Daoy (cell line): Measurements from ENCODE around the gene GRIPAP1. TPM values are rescaled to one million over a fixed set of nuclear protein-coding genes. Genes with fewer than 3 reads are reported as not detected.

ENCODE experiments used
- DNase-seq: peaks from one replicate; pipeline ENCODE4 v3.0.0-alpha.2; 2015; ENCODE audit warnings: low read depth
- total RNA-seq: library from RNA; depleted of rRNA; stranded (reverse); fragments of >200 nt; shearing (Covaris generic); gene quantifications from 2 replicates; pipeline ENCODE4 v1.2.3, GENCODE V29; 2014

GRIPAP1 gene
- total RNA-seq, 1 experiment from 2014 or later = 16.9 TPM

- DNase-seq = no peak
These were observed 40.4 kb downstream of the GRIPAP1 start for GRCh38 chrX:48961585-48962091.

GRCh38 chrX:48960291-48960690 is 41.8 kb downstream of the GRIPAP1 start:
- no peak for DNase-seq

DNA sequence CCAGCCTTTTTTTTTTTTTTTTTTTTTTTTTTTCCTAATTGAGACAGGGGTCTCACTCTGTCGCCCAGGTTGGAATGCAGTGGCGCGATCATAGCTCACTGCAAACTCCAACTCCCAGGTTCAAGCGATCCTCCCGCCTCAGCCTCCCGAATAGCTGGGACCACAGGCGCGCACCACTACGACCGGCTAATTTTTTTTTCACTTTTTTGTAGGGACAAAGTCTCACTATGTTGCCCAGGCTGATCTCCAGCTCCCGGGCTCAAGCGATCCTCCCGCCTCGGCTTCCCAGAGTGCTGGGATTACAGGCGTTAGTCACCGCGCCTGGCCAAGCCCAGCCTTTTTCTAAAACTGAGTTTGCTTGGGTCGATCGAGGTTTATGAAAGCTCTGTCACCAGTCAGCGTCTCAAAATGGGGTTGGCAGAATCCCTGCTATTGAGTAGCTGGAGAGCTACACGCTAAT is 43.4 kb downstream of the GRIPAP1 start:
- DNase-seq = peak; percentile 63

GRCh38 chrX:48957827-48958634 is 44.0 kb downstream of the GRIPAP1 start:
- DNase-seq = peak; percentile 96

DNA sequence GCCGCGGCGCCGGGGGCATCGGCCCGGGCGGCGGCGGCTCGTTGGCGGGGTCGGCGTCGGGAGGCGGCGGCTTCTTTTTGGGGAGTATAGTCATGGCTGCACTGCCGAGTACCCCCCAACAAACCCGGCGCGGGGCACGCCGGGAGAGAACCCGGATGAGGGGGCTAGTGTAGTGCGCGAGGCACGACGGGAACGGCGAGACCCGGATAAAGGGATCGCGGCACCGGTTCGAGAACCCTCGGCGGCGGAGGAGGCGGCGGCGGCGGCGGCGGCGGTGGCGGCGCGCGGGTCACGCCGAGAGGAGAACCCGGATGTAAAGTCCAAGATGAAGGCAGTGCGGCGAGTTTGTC is 44.6 kb downstream of the GRIPAP1 start, which contains the start of gene OTUD5:
TSS of gene OTUD5 (minus strand) at position 131 of the 350 bp plus-strand sequence. CDS start at position 94, 37 bp downstream.
- DNase-seq = peak; percentile 71

- peak; percentile 9 for DNase-seq
These were observed 45.2 kb downstream of the GRIPAP1 start for GRCh38 chrX:48956728-48957414.

DNA sequence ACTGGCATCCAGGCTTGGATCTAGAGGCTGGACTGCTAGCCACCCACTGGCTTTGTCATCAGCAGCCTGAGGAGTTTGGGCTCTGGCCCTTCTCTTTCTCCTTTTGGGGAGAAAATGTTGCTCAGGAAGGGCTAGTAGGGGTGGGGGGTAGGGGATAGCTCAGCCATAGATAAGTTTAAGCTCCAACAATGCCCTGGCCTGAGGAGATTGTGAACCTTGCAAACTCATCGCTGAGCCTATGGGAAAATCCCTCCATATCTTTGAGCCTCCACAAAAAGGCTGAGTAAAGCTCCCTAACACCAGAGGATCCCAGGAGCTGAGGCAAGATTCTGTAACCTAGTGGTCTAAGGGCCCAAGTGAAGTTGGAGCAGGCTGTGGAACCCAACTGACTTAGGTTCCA is 53.5 kb downstream of the GRIPAP1 start:
- DNase-seq = no peak

DNA sequence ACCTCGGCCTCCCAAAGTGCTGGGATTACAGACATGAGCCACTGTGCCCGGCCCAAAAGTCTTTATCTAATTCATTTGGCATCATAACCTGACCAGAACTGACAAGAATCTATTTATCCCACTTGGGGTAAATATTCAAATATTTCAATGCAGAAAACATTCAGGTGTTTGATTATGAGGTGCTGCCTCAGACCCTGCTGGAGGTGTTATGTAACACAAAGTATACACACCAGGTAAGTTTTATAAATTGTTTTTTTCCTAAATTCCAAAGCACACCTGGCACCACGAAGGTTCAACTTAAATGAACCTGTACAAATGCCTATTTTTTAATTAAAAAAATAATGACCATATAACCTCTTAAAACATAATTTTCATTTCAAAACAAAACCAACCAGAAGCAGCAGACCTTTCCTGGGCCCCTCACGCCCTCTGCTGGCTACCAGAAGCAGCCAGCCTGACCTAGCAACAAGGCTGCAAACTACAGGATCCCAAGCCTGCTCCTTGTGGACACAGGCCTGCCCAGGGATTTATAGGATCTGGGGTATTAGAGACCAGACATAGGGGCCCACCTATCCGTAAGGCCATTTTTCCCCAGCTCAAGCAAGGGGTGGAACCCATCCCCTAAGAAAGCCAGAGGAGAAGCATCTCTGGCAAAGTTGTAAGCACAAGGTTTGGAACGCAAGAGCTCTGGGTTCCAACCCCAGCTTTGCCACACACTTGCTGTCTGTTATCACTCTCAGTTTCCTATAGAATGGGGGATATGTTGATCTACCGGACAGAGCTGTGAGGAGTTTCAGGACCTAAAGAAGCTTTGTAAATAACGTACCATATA is 56.3 kb downstream of the GRIPAP1 start:
- peak; percentile 36 for DNase-seq

DNA sequence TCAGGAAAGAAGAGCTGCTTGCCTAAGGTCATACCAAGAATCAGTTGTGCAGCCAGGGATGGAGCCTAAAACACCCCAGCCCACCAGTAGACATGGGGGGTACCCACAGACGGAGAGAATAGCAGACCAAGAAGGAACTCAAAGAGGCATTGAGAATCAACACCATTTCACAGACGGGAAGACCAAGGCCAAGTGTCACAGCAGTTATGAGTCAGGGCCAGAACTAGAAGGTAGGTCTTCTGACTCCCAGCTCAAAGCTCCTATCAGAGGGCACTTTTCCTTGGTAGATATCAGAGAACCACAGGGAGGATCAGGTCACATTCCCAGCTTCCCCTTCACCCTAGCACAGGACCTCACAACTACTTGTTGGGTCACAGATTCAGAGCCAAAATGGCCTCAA is 59.2 kb downstream of the GRIPAP1 start:
- DNase-seq = no peak

- DNase-seq = no peak
These were observed 61.6 kb downstream of the GRIPAP1 start for GRCh38 chrX:48940404-48940955.

- DNase-seq = no peak
These were observed 62.4 kb downstream of the GRIPAP1 start for GRCh38 chrX:48939524-48940228.

DNA sequence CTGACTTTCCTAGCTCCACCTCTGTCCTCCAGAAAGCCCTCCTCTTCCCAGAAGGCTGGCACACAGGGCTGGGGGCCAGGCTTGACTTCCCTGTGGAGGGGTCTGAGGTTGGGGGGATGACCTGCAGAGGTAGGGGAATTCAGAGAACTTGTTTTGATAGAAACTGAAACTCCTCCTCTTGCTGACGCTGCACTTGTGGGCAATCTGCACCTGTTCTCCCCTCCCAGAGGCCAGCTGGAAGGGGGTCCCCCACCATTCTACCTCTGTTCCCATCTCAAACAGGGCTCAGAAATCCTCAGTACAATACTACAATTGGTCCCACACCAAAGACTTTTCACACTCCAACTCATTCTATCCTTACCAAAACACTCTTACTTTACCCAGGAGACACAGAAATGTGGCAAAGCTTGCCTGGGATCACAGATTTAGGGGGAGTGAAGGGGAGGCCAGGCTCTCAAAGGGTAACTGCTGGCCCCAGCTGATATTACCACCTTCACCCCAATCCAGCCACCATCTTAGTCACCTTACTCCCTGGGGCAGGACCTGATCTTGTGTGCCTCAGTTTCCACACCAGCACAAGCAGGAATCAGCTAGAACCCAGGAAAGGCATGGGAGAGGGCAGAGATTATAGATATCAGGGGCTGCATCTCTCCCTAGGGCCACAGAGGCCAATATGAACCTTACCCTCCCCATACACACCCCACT is 63.2 kb downstream of the GRIPAP1 start:
- no peak for DNase-seq

GRCh38 chrX:48937054-48937907 is 64.8 kb downstream of the GRIPAP1 start:
- peak; percentile 48 for DNase-seq

DNA sequence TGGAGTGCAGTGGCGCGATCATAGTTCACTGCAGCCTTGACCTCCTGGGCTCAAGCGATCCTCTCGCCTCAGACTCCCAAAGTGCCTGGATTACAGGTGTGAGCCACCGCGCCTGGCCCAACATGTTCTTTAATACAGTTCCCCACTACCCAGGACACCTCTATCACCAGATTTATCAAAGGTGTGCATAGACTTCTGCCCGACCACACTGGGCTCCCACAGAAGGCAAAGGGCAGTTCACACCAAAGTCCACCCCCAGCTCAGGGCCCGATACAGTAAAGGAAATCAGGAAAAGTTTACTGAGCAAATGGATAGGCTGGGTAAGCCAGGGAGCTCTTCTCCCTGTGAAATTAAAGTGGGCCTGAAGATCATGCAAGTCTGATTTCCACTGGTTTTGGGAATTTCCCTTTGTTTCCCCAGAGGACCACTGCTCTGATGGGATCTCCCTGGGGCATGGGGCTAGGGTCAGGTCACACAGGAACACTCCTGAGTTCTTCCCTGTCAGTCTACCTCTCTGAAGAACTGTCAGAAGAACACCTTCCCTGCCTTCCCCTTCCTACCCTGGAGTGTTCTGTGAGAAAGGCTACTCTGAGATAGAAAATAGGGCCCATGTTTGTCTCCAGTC is 65.5 kb downstream of the GRIPAP1 start:
- no peak for DNase-seq

GRCh38 chrX:48935301-48935670 is 66.8 kb downstream of the GRIPAP1 start:
- DNase-seq = no peak

DNA sequence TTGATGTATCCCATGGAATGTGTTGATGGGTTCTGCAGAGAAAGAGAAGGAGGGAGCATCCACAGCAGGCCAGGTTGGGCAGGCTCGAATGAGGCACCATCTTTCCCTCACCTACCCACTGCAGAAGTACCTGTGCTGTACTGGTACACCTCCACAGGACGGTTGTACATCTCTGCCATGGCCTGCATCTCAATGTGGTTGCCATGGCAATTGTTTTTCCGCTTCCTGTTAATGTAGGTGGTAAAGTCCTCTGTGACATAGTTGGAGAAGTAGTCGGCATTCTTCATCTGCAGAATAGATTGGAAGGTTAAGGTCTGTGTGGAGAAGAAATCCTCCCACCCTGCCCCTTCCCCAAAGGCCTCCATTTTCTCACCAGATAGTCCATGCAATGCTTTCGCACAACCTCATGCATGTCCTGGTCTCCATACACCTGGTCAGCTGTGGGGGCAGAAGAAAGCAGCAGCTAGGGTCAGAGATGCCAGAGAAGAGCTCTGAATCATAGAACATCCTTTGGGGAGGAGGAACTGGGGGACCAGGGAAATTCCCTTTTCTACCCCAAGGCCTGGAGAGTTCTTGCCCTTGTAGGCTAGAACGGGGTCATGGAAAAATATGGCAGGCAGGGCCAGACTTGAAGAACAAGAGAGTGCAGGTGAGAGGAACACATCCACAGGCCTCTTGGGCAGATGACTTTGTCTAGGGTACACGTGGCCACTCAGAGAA is 67.3 kb downstream of the GRIPAP1 start:
- no peak for DNase-seq

DNA sequence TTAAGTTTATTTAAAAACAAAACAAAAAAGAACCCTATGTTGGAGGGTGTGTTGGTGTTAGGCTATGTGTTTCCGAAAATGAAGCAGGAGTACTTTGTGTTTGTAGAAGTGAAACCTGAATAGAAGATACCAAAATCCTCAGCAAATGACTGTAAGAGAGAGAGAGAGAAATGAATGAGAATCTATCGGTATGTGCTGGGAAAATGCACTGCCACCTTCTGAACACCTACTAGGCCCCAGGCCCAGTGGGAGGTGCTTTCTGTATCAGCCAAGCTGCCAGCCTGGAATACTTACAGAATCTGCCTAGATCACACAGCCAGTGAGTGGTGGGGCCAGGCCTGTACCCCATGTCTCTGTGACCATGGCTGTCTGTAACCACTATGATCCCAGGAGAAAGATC is 68.3 kb downstream of the GRIPAP1 start:
- DNase-seq = no peak

DNA sequence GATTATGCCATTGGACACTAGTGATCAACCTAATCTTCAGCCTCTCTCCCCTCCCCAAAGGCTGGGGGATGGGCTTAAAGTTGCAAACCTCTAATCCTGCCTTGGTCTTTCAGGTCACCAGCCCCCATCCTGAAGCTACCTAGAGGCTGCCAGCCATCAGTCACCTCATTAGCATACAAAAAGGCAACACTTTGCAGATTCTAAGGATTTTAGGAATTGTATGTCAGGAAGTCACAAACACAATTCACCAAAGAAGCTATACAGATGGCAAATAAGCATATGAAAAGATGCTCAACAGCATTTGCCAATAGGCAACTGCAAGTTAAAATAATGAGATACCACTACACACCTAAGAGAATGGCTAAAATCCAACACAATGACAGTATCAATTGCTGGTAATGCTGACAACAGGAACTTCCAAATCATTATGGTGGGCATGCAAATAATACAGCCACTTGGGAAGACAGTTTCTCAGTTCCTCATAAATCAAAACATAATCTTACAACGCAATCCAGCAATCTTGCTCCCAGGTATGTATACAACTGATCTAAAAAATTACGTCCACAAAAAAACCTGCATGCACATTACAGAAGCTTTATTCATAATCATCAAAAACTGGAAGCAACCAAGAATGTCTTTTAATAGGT is 74.2 kb downstream of the GRIPAP1 start:
- DNase-seq = no peak
